Smooth muscle cell (in vitro differentiated cells): ENCODE results near the gene MACROH2A1. TPM values are rescaled to one million over a fixed set of nuclear protein-coding genes. Genes with fewer than 3 reads are reported as not detected.

ENCODE experiments used
- DNase-seq: peaks from one replicate; lab custom pipeline; 2025; ENCODE audit not compliant: unreplicated experiment; lab: John Stamatoyannopoulos, UW
- H2AFZ ChIP-seq: fragments of 200-600 bp; sonication (generic); 2 replicates; pipeline ENCODE4 v1.6.0; 2016; ENCODE audit warnings: antibody characterized with exemption, low read depth, mild to moderate bottlenecking
- H3F3A ChIP-seq: fragments of 200-600 bp; sonication (generic); 2 replicates; pipeline ENCODE4 v1.6.0; 2017; ENCODE audit warnings: antibody characterized with exemption, low read depth
- H3K27ac ChIP-seq: fragments of 200-600 bp; sonication (generic); 2 replicates; pipeline ENCODE4 v1.5.1; 2016; ENCODE audit warnings: low read depth, mild to moderate bottlenecking
- H3K27me3 ChIP-seq: fragments of 200-600 bp; sonication (generic); 2 replicates; pipeline ENCODE4 v1.6.1; 2016; ENCODE audit warnings: low read depth, mild to moderate bottlenecking
- H3K36me3 ChIP-seq: fragments of 200-600 bp; sonication (generic); 2 replicates; pipeline ENCODE4 v1.5.1; 2016; ENCODE audit warnings: low read depth
- H3K4me1 ChIP-seq: fragments of 200-600 bp; sonication (generic); 2 replicates; pipeline ENCODE4 v1.5.1; 2016; ENCODE audit warnings: low read depth
- H3K4me2 ChIP-seq: fragments of 200-600 bp; sonication (generic); 2 replicates; pipeline ENCODE4 v1.6.0; 2016; ENCODE audit warnings: mild to moderate bottlenecking
- H3K4me3 ChIP-seq: fragments of 200-600 bp; sonication (generic); 2 replicates; pipeline ENCODE4 v1.5.1; 2016; ENCODE audit warnings: mild to moderate bottlenecking
- H3K79me2 ChIP-seq: fragments of 200-600 bp; sonication (generic); 2 replicates; pipeline ENCODE4 v1.6.0; 2016; ENCODE audit warnings: low read depth, mild to moderate bottlenecking
- H3K9ac ChIP-seq: fragments of 200-600 bp; sonication (generic); 2 replicates; pipeline ENCODE4 v1.6.0; 2016; ENCODE audit warnings: low read depth
- H3K9me3 ChIP-seq: fragments of 200-600 bp; sonication (generic); replicated peaks from 2 replicates; pipeline ENCODE4 v1.5.1; 2016; ENCODE audit warnings: low read depth
- H4K20me1 ChIP-seq: fragments of 200-600 bp; sonication (generic); 2 replicates; pipeline ENCODE4 v1.6.0; 2016; ENCODE audit warnings: low read depth
- CTCF ChIP-seq: fragments of 200-600 bp; sonication (generic); IDR thresholded peaks from 2 replicates; pipeline ENCODE4 v1.5.1; 2017; ENCODE audit warnings: borderline replicate concordance, mild to moderate bottlenecking, antibody characterized with exemption; ENCODE audit not compliant: insufficient read depth, poor library complexity, severe bottlenecking
- WGBS: methylation state at CpG from one replicate; pipeline ENCODE4 v1.1.7; 2016; ENCODE audit warnings: low lambda C conversion rate; 5-methylcytosine and 5-hydroxymethylcytosine counted together
- polyA plus RNA-seq: library from polyadenylated mRNA; unstranded; fragments of >200 nt; fragmentation: Nextera tagmentation; extraction: Ambion mirVana; gene quantifications from 2 replicates; pipeline ENCODE4 v1.2.1, GENCODE V29; 2016
- total RNA-seq: library from RNA; depleted of rRNA; stranded (reverse); fragments of >200 nt; gene quantifications from 2 replicates; pipeline ENCODE4 v1.2.3, GENCODE V29; 2014

Gene MACROH2A1
- total and polyA plus RNA-seq, 2 experiments from 2014 or later = 309 to 371 TPM

- 45% methylated on average over 7 of the region's 7 CpGs for WGBS
- no peak for DNase-seq
- H3K4me3 ChIP-seq = no peak overlapping the region
- no peaks in the 10 kb centered on the region for H3K79me2 ChIP-seq
- no peak for TF ChIP-seq CTCF
- peak overlapping the region; percentile 20 for H2AFZ ChIP-seq
- peak overlapping the region; percentile 70 for H3K27ac ChIP-seq
- no peaks in the 10 kb centered on the region for H3K9me3 ChIP-seq
- H3K36me3 ChIP-seq = no peaks in the 10 kb centered on the region
- H3K4me2 ChIP-seq = peak overlapping the region; percentile 62
- no peaks in the 10 kb centered on the region for H4K20me1 ChIP-seq
- H3K27me3 ChIP-seq = no peaks in the 10 kb centered on the region
- H3K9ac ChIP-seq = no peak overlapping the region
- peaks cover 10% of the 10 kb centered on the region for H3F3A ChIP-seq
- H3K4me1 ChIP-seq = peaks cover 7% of the 10 kb centered on the region
These were observed 24.3 kb upstream of the MACROH2A1 start for GRCh38 chr5:135423146-135423845.

- no peak overlapping the region for H3K27ac ChIP-seq
- no peak overlapping the region for H2AFZ ChIP-seq
- peaks cover 6% of the 10 kb centered on the region for H3F3A ChIP-seq
- H3K36me3 ChIP-seq = no peaks in the 10 kb centered on the region
- peaks cover 7% of the 10 kb centered on the region for H3K4me1 ChIP-seq
- no peak for TF ChIP-seq CTCF
- no peaks in the 10 kb centered on the region for H3K9me3 ChIP-seq
- DNase-seq = no peak
- no peak overlapping the region for H3K4me2 ChIP-seq
- H3K27me3 ChIP-seq = no peaks in the 10 kb centered on the region
- H3K9ac ChIP-seq = no peak overlapping the region
- H3K4me3 ChIP-seq = no peak overlapping the region
- H4K20me1 ChIP-seq = no peaks in the 10 kb centered on the region
- no peaks in the 10 kb centered on the region for H3K79me2 ChIP-seq
These were observed 23.4 kb upstream of the MACROH2A1 start for GRCh38 chr5:135422419-135422818.

- Histone ChIP-seq H3F3A (no peaks in the 10 kb centered on the region), H3K36me3 (no peaks in the 10 kb centered on the region), H4K20me1 (no peaks in the 10 kb centered on the region), H3K4me1 (no peaks in the 10 kb centered on the region), H3K4me2 (no peak overlapping the region), H3K27me3 (no peaks in the 10 kb centered on the region), H3K9me3 (no peaks in the 10 kb centered on the region), H3K27ac (no peak overlapping the region), H3K9ac (no peak overlapping the region), H3K79me2 (no peaks in the 10 kb centered on the region), H2AFZ (no peak overlapping the region), H3K4me3 (no peak overlapping the region)
- DNase-seq = no peak
- TF ChIP-seq CTCF = no peak
These were observed 18.1 kb upstream of the MACROH2A1 start for GRCh38 chr5:135417083-135417482.

- no peak overlapping the region for H3K27ac ChIP-seq
- no peak overlapping the region for H3K9ac ChIP-seq
- TF ChIP-seq CTCF = no peak
- no peaks in the 10 kb centered on the region for H3K36me3 ChIP-seq
- WGBS = 98% methylated on average over 2 of the region's 2 CpGs
- H2AFZ ChIP-seq = no peak overlapping the region
- peaks cover 11% of the 10 kb centered on the region for H3K79me2 ChIP-seq
- H3K4me3 ChIP-seq = no peak overlapping the region
- DNase-seq = no peak
- peaks cover 11% of the 10 kb centered on the region for H3K4me1 ChIP-seq
- H4K20me1 ChIP-seq = no peaks in the 10 kb centered on the region
- H3K27me3 ChIP-seq = no peaks in the 10 kb centered on the region
- H3F3A ChIP-seq = no peaks in the 10 kb centered on the region
- no peak overlapping the region for H3K4me2 ChIP-seq
- H3K9me3 ChIP-seq = no peaks in the 10 kb centered on the region
These were observed 6.1 kb upstream of the MACROH2A1 start for GRCh38 chr5:135405082-135405481.
